Activated CD4-positive, alpha-beta T cell treated with anti-CD3 and anti-CD28 coated beads for 48 hours (primary cell): ENCODE measurements around the gene PRH2.
A peak's percentile ranks its signal among the peaks of the same experiment; 100 is the strongest.

Experiments
- DNase-seq: peaks from one replicate; pipeline ENCODE4 v3.0.0-alpha.2; 2020

PRH2 gene

GRCh38 chr12:10965476-10965875, 36.4 kb downstream of the PRH2 start:
- no peak for DNase-seq

DNA sequence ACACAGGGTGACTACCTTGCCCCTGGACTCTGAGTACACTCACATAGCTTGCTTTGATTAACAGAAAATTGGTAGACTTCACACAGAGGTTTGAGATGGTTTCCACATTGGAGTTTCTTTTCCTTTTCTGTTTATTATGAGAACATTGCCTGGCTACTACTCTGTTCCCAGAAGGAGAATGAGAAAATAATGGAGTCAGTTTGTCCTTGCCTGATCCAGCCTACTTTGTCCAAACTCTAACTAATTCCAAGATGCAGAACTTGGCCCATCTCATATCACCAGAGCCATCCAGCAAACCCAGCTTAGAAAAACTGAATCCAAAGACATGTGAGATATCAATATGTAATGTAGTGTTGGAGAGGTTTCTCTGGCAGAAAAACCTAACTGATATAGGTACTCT, 37.3 kb downstream of the PRH2 start:
- no peak for DNase-seq

- DNase-seq, result no peak
Observed at GRCh38 chr12:10967409-10967808, 38.4 kb downstream of the PRH2 start.

GRCh38 chr12:10968765-10969456, 39.9 kb downstream of the PRH2 start:
- no peak for DNase-seq

- no peak for DNase-seq
Observed at GRCh38 chr12:10974965-10975364, 45.9 kb downstream of the PRH2 start.

DNA sequence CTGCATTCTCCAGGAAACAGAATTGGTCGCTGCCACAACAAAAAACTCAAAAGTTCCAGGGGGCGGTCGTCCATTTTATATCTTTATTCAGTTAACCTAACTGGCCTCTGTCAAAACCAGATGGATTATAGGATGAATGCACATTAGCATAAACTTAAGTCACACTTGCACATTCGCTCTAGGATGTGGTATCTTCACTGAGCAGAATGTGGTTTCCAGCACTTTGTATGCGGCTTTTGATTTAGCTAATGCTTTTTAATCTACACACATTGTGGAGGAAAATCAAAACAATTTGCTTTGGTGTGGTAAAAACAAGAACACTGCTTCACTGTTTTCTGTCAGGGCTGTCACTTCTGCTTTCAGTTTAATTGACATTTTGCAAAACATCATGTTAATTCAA, 53.2 kb downstream of the PRH2 start:
- peak; percentile 36 for DNase-seq
